Esophagus squamous epithelium (tissue), 4 donors: Measurements from ENCODE around the gene BZW2.

Experiments
- CTCF ChIP-seq, 6 experiments: fragments of 450-650 bp in 4 of 6; fragments of 200-600 bp in 2 of 6; sonication (generic) in 2 of 6; IDR thresholded peaks; one replicate each; pipeline ENCODE4 v1.5.1; 2016 to 2019; ENCODE audit warnings: antibody characterized with exemption in 6 of 6, mild to moderate bottlenecking in 4 of 6, moderate library complexity in 4 of 6
- POLR2A ChIP-seq, 4 donors: fragments of 450-650 bp; IDR thresholded peaks; one replicate each; pipeline ENCODE4 v1.6.1; 2017; ENCODE audit warnings: antibody characterized with exemption in 4 of 4, mild to moderate bottlenecking in 4 of 4, moderate library complexity in 3 of 4

GRCh38 chr7:16671811-16672210, 25.8 kb downstream of the BZW2 start:
- no peak for TF ChIP-seq CTCF (IDR thresholded peaks at IDR 0.05)
- TF ChIP-seq POLR2A (IDR thresholded peaks at IDR 0.05) = no peak
